Measurements from ENCODE around the gene SF3A1.
A peak's percentile ranks its signal among the peaks of the same experiment; 100 is the strongest.

The SF3A1 gene

DNA sequence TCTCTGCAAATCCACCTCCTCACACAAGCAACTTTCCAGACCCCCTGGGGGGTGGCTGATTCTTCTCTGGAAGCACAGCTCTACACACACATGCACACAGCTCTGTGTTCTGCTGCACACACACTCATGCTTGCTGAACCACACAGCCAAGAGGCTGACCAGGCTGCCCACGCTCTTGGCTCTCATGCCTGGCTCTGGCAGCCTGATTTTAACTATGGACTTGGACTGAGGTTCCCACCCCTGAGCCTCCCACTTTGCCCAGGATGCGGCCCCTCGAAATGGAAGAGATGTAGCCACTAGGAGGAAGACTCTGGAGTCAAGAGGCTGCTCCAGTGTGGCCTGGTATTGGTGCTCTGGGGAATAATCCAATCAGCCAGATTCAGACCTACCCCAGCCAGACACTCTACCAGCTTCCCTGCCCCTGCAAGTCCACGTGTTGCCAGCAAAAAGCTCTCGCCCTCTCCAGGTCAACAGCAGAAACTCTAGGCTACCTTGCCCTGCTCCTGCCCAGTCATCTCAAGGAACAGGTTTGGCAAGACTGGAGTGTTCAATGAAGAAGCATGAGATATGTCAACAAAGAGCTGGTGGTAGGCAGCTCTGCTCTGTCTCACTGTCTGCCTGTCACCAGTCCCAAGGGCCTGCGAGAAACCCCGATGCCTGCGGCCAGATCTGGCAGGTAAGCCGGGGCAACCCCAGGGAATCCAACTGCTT is 58.5 kb downstream of the SF3A1 start:
- no peak for DNase-seq

DNA sequence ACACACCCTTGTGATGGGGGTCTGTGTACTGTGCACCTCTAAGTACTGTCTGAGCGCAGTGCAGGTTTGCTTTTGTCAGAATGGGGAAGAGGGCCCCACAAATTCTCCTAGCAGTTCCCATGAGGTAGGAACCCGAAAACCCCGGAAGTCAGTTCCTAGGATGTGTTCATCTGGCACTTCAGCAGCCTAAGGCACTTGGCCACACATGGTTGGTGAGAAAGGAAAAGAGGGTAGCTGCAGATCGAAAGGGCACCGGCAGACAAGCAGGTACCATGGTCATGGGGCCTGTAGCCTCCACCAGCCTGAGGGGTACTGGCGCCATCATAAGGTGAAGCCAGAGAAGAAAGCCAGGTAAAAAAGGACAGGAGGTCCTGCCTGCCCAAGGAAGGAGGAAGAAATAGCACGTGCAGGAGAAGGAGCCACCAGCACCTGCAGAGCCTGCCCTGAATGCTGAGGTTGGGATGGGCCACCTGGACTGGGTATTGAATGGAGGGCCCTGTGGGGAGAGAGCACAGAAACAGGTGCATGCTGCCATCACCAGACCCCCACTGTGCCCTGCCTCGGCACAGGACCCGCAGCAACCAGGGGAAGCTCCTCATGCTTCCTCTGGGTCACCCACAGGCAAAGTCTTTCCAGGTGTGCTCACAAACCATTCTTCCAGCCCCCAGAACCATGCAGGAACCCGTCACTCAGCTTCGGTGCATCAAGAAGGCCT is 59.3 kb downstream of the SF3A1 start:
- no peak for DNase-seq

DNA sequence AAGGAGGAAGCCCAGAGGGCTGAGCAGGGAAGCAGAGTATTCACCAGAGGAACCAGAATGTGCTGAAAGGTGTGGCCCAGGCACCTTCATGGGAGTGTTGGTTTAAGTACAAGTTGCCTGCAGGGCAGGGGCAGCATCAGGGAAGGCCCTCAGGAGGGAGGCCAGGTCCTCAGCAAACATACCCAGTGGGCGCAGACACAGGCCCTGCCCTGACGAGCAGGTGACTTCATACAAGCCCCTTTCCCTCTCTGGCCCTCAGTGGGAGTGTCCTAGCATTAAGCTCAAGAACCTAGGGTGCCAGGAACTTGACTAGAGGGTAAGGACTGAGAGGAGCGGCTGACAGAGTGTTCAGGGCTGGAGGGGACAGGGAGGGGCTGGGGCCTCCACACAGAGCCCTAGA is 59.9 kb downstream of the SF3A1 start:
- no peak for DNase-seq

DNA sequence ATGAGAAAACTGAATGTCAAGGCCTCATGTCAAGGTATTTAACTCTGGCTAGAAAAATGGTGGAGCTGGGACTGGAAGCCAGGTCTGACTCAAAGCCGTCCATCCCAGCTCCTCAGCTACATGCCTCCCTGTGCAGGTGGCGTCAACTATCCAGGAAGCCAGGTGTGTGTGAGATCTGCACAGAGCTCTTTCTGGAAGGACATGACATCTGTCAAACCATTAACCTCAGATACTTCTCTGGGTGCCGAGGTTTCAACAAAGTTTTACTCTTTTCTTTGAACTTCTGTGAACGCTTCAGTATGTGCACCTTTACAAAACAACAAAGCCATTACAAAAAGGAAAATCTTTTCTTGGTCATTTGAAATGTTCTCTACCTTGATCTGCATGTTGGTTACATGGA is 60.4 kb downstream of the SF3A1 start:
- no peak for DNase-seq

DNA sequence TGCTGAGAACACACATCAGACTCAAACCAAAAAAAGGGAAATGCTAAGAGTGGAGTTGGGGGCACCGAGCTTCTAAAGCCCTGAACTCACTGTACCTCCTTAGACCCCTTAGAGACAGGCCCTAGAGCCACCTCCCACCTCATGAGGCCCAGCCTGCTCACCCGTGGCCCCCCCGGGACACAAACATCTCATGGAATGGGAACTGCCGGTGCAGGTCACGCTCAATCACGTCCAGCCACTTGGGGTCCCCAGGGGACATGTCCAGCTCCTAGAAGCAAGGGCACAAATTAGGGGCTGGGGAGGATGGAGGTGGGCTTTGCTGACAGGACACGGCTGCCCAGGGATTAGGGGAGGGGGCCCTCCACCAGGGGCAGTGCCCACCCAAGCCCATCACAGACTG is 61.1 kb downstream of the SF3A1 start:
- no peak for DNase-seq

DNA sequence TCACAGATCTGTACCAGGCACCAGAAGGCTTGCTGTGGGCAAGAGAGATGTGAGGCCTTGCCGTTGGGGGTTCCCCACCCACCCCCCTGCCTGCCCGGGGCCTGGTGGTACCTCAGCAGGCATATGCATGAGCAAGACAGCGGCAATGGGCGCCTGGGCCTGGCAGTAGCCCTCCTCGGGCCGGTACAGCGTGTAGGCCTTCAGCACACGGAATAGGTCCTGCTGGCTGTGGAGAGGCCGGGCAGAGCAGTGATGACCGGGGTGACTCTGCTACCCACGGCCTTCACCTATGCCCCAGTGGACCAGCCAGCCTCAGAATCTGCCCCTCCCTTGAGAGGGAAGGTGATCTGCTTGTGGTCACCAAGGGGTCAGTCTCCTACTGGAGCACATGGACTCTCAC is 61.9 kb downstream of the SF3A1 start:
- no peak for DNase-seq

DNA sequence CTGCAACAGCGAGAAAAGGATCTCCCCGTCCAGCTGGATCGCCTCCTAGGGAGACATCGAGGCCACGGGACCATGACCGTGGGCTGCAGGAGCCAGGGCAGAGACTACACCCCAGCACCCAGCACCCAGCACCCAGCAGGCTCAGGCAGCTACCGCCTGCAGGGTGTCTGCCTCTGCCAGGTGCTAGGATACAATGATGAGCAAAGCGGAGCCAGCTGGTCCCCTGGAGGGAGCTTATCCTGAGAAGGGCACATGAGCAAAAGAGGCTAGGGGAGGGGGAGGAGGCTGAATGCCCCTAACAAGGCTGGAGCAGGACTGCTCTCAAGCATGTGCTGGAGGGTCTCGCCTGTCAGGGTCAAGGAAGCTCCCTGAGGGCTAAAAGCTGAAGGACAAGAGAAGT is 62.6 kb downstream of the SF3A1 start:
- no peak for DNase-seq

DNA sequence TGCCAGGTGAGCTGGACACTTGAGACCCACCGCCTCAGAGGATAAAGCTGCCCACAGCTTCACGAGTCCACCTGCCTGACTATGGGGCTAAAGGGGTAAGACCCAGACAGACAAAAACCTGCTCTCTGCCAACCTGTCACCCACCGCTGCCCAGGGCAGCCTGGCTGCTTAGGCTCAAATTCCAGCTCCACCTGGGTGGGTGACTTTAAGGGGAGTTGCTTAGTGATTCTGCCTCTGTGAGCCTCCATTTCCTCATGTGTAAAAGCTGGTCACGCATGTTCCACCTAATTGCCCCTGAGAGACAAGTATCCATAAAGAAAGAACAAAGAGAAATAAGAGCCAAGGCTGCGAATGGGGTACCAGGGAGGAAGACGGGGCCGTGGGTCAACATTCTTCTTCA is 63.7 kb downstream of the SF3A1 start:
- DNase-seq, result no peak

DNA sequence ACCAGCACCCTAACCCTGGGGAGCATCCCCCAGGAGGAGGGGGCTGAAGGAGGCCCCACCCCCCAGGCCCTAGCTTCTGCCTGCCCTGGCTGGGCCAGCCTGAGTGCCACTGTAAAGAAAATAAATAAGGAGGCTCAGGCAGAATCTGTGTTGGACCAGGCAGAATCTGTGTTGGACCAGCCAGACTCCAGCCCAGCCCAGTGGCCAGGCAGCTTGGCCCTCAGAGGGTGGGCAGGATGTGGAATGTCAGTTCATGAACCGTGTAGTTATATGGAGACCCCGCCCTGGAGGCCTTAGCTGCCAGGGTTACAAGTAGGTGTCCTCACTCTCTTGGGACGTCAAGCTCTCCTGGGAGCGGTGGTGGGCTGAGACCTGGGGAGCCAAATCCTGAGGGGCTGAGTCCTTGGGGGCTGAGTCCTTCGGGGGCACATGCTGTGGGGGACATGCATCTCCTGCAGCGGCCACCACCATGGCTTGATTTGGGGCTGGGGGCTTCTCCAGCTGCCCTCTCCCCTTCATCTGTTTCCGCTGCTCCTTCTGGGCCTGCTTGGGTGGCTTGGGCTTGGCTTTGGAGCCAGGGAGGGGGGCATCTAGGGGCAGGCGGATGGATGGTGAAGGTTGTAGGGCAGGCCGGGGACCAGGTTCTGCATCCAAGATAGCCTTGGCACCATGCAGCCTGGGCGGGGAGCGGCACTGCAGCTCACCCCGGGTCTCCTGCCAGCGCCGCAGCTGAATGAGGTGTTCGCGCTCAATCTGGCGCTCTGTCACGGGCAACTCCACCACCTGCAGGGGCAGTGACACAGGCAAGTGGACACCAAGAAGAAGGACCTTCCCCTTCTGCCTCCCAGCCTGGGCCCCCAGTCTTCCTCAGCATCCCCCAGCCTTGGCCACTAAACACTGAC is 64.4 kb downstream of the SF3A1 start:
- no peak for DNase-seq

DNA sequence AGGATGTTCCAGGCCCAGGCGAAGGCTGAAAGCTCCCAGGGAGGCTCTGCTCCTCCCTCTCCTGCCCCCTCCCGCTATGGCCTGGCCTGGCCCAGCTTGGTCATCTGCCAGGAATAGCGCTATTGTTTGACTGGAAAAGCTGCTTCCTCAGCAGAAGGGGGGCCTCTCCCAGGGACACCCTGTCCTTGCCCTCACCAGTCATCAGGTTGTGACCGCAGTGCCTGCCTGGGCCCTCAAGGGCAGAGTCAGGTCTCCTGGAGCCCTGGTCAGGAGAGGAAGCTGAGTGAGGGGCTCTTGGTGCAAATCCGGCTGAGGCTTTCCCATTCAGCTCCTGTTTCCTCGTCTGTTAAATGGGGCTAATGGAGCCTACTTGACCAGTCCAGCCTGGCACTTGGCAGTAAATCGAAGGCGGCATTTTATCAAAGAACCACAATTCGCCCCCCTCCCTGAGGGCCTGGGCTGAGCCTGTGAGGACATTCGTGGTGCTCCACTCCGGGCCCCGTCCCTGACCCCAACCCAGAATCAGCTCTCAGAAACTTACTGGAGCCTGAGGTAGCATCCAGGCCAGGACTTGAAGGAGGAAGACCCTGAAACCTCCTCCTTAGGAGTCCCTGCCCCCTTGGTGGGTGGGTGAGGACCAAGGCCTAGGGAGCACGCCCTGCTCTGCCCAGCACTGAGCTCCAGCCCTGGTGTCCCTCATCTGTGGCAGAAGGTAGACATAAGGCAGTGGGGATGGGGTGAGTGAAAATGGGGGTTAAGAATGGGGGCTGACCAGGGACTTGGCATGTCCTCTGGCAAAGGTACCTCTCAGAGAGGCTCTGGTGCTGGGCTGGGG is 65.4 kb downstream of the SF3A1 start:
- DNase-seq, result no peak

DNA sequence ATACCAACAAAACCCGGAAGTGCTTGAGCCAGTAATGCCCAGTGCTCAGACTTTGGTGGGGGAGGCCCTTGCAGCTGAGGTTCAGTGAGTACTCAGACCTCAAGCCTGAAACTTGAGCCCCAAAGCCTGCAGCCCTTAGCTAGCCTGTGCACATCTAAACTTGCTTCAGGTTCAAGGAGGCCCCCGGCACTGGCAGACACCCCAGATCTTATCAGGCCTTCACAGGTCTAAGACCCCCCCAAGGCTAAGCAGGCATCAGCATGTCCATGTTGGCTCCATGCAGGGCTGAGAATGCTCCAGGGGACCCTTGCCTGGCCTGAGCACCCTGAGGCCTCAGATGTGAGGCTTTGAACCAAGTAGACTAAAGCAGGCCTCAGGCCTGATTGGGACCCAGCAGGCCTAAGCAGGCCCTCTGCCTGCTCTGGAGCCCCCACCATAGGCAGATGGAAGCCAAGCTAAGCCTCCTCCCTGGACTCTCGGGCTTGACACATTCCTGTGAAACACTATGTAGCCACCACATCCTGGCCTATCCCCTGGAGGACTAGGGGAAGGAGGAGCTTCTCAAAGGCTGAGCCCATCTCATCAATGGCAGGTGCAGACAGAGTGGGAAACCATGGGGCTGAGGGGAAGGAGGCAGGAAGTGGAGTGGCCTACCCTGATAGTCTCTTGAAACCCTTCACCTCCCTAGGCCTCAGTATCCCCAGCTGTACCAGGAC is 66.2 kb downstream of the SF3A1 start:
- no peak for DNase-seq

DNA sequence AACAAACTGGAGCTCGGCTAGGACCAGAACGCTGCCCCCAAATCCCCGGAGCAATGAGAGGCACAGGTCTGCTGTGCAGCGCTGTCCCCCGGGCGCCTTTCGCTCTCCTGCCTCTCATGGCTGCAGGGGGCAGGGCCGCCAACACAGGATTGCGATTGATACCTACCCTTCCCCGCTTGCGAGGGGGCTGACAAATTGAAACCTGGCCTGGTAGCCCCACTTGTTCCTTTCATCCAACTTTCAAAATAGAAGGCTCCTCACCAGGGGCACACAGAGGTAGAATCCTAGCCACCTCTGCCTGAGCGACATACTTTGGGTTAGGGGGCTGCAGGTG is 66.7 kb downstream of the SF3A1 start:
- DNase-seq, result no peak

DNA sequence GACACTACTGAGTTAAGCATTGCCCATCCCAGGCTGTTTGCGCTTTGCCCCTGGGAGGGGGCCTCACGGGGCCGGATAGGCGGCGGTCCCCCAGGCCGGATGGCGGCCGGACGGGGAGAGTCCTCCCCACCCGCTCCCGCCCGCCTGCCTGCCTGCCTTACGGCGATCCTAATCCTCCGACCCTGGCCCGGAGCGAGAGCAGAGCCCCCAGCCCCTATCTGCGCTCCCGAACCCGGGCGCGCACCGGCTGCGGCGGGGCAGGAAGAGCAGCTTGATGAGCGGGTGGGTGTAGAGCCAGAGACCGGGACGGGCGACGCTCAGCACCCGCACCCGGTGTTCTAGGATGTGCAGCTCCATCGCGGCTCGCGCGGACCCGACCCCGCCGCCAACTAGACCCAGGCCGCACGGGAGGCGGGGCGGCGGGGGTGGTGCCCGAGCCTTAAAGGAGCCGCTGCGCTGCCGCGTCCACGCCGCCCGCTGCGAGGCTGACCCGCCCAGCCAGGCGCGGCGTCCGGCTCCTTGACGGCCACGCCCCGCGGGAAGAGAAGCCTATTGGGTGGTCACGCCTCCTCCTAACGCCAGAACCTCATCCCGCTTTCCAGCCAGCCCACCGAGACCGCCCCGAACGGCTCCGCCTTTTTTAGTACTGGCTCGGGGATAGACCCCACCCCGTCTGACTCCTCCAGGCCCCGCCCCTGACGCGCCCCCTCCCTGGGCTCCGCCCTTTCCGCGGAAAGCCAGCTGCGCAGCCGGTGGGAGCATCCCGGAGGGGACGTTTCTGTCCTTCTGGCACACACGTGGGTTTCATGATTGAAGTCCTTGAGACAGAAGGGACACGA is 67.3 kb downstream of the SF3A1 start, which contains the start of gene CASTOR1:
CASTOR1 (minus strand) TSS at position 365 of the 839 bp plus-strand sequence; CDS start at position 357, 8 bp downstream.
- DNase-seq, result peak; percentile 79

DNA sequence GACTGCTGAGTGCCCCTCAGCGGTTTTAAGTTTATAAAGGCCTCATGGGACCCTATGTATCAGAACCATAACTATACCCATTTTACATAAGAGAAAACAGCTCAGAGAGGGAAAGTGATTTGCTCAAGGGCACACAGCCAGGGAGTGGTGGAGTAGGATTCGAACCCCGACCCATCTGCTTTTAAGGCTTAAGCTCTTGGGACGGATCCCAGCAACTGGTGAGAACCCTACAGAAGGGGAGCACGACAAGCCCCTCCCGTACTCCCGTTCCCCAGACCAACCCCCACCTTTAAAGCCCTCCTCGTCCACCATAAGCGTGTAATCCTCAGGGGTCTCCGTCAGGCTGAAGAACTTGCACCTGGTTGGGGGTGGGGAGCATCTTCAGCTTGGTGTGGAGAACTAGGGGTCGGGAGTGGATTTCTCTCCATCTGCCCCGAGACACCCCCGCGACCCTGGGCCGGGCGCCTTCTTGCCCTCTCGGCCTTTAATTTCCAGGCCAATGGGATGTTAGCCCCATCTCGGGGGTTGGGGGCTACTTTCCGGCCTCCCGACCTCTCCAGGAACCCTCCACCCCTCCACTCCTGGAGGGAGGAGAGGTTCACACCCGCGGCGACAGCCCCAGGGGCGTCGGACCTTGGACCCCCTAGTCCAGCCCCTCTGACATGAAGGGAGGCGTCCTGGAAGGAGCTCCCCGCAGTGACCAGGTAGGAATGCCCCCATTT is 68.1 kb downstream of the SF3A1 start:
- DNase-seq, result no peak

DNA sequence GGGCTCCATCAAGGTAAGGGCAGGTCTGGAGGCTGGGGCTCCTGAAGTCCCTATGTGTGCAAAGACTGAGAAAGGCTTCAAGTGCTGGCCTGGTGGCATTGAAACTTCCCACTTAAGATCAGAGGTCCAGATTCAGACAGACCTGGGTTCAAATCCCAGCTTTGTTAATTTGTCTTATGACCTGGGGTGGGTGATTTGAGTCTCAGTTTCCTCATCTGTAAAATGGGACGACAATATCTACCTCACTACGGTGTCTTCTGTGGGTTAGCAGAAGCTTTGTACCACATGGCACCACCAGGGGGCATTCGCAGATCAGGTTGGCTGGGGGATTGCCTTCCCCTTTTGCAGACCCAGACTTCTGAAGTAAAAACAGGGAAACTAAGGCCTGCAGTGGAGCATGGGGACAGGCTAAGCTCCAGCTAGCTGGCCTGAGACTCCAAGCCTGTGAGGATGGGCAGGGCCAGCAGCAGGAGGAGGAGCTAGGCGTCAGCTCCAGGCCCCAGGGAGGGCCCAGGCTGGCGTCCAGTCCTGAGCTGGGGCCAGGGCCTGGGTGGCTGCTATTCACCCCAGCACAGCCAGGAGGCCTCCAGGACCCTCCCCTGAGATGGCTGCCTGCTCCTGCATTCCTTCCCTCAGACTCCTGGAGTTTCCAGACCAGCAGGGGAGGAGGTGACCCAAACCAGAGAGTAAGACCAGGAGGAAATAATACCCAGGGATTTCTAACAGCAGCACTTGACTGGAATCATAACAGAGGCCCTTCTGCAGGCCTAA is 68.9 kb downstream of the SF3A1 start:
- DNase-seq, result peak; percentile 12

DNA sequence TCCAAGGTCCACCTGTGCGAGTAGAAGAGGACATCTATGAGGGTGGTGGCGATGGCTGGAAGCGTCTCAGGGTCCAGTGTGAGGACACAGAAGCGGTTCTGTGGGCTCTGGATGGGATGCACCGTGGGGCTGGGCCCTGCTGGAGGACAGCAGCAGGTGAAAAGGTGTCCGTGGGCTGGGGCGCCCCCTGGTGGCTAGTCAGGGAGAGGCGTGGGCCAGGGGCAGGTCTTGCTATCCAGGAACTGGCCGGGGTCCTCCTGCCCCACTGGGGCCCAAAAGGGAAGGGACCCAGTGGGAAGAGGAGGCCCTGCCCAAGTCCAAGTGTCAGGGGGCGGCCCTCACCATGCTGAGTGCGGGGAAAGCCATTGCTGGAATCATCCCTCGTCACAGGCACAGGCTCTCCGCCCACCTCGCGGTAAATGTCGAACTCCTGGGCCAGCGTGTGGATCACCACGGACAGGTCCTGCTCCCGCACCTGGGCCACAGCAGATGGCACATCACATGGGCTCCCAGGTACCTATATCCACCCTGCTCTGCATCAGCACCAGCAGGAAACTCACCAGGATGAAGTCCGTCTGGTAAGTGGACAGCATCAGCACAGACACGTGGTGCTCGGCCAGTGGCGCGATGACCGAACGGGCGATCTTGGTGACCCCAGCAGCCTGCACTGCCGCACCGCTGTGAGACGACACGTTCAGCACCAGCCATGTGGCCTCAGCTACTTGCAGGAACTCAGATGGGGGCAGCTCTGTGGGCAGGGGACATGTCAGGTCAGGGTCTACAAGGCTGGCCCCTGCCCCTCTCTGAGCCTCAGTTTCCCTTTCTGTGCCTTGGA is 69.7 kb downstream of the SF3A1 start:
- DNase-seq, result no peak

DNA sequence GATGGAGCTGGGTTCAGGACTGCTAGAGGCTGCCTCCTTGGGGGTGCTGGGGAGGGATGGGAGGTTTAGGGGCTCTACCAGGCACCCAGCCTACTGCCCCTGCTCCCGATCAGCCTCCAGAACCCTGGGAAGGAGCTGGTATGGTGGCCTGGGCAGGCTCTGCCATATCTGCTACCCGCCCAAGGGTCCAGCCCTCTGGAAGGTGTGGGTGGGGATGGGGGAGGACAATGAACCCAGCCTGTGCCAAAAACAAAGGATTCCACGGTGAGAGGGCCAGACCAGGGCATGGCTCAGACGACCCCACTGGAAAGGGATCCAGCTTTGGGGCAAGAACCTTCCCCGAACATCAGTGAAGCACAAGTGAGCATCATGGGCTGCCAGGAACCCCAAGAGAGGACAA is 70.4 kb downstream of the SF3A1 start:
- no peak for DNase-seq

DNA sequence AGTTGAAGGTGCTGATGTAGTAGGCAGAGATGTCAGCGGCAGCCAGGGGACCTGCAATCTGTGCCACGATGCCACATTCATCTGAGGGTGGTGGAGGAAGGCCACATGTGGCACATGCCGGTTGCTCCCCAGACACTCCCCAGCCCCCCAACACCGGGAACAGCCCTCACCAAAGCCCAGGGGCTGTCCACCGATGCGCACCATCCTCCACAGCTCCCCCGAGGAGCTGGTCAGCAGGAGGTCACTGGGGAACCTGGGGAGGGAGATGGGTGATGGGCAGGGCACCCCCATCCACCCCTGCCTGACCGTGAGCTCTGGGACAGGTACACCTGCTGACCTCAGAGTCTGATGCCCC is 70.9 kb downstream of the SF3A1 start:
- no peak for DNase-seq
